Fibroblast of villous mesenchyme (primary cell): ENCODE data around the gene SBDS. TPM values are rescaled to one million over a fixed set of nuclear protein-coding genes. Genes with fewer than 3 reads are reported as not detected.
"Not testable (repeated sequence)": the region's sequence is repeated elsewhere in the genome, so short reads cannot be mapped to it uniquely, and the experiment has no call there.

ENCODE experiments used
- DNase-seq: peaks from one replicate; pipeline ENCODE4 v3.0.0-alpha.2; 2010; ENCODE audit warnings: low read depth
- H3K4me3 ChIP-seq: 2 replicates; pipeline ENCODE4 v1.5.1; 2011; ENCODE audit warnings: low read depth, mild to moderate bottlenecking, low read length
- CTCF ChIP-seq: IDR thresholded peaks from 2 replicates; pipeline ENCODE4 v1.5.1; 2012; ENCODE audit warnings: low read depth, mild to moderate bottlenecking, low read length; ENCODE audit not compliant: insufficient read depth
- total RNA-seq: library from RNA; depleted of rRNA; stranded (reverse); fragments of >200 nt; gene quantifications from 2 replicates; pipeline ENCODE4 v1.2.3, GENCODE V29; 2012

Gene SBDS
- total RNA-seq, 1 donor: 108 TPM

- TF ChIP-seq CTCF: peak; percentile 23
- H3K4me3 ChIP-seq: peak overlapping the region; percentile 75
- DNase-seq: peak; percentile 87
These were observed 716 bp downstream of the SBDS start for GRCh38 chr7:66994691-66995049.

- peak; percentile 8 for DNase-seq
- H3K4me3 ChIP-seq: peak overlapping the region; percentile 75
These were observed 1.3 kb downstream of the SBDS start for GRCh38 chr7:66994051-66994450.

GRCh38 chr7:66989552-66989951 lies 5.8 kb downstream of the SBDS start:
- not testable (repeated sequence) for DNase-seq, H3K4me3 ChIP-seq

- H3K4me3 ChIP-seq, DNase-seq: not testable (repeated sequence)
These were observed 15.1 kb downstream of the SBDS start for GRCh38 chr7:66980336-66980735.

- DNase-seq: peak; percentile 18
- not testable (repeated sequence) for H3K4me3 ChIP-seq
These were observed 16.4 kb downstream of the SBDS start for GRCh38 chr7:66979013-66979412.

GRCh38 chr7:66978312-66978711 lies 17.1 kb downstream of the SBDS start:
- H3K4me3 ChIP-seq, DNase-seq: not testable (repeated sequence)

GRCh38 chr7:66974986-66975590 lies 20.3 kb downstream of the SBDS start:
- no peak overlapping the region for H3K4me3 ChIP-seq
- no peak for TF ChIP-seq CTCF
- no peak for DNase-seq

GRCh38 chr7:66970310-66970709 lies 25.1 kb downstream of the SBDS start:
- no peak for TF ChIP-seq CTCF
- no peak for DNase-seq
- no peak overlapping the region for H3K4me3 ChIP-seq

- H3K4me3 ChIP-seq, DNase-seq: not testable (repeated sequence)
These were observed 26.4 kb downstream of the SBDS start for GRCh38 chr7:66969001-66969400.

- no peak overlapping the region for H3K4me3 ChIP-seq
- DNase-seq: no peak
- no peak for TF ChIP-seq CTCF
These were observed 28.4 kb downstream of the SBDS start for GRCh38 chr7:66967029-66967428.
